Stimulated activated CD4-positive, alpha-beta T cell treated with anti-CD3 and anti-CD28 coated beads, Interleukin-1b, Interleukin-23, amount 100 ng/mL, for 4 hours (primary cell): ENCODE measurements around the gene SCARF2.

ENCODE experiments used
- DNase-seq, 2 donors: peaks; one replicate each; pipeline ENCODE4 v3.0.0-alpha.2; 2020; ENCODE audit warnings: low read depth in 2 of 2

SCARF2 gene

DNA sequence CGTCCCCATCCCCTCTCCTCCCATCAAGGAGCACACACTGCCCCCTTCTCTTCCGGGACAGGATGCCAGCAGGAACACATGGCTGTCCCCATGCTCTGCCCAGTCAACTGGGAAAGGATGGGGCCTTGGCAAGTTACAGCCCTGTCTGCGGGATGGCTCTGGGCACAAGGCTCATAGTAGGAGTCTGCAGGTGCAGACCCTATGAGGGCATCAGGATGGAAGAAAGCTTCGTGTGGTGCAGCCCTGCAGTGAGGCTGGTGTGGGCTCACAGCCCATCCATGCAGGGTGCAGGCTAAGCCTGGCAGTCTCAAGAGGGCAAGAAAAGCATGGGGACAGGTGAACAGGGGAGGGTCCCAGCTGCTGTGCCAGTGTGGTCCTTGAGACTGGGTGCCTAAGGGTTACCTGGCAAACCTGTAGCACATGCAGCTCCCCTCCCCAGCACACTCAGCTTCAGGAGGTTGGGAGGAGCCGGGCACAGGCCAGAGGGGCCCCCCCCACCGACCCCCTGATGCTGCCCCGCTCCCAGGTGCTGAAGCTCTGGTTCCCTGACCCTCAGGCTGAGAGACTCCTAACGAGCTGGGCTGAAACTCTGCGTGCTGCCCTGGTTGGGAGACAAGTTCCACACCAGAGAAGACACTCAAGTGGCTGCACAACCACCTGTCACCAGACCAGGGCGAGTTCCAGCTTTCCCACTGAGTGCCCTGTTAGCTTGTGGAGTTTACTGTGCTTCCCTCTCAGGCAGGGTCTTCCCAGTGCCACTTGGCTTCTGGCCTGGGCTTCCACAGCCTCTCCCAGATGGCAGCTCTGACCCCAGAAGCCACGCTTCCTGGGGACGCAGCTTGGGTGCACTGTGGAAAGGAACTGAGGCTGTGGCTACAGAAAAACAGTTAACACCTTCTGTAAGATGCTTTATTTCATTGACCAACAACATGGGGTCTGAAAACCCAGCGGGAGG lies 3.3 kb upstream of the SCARF2 start:
- no peak for DNase-seq

DNA sequence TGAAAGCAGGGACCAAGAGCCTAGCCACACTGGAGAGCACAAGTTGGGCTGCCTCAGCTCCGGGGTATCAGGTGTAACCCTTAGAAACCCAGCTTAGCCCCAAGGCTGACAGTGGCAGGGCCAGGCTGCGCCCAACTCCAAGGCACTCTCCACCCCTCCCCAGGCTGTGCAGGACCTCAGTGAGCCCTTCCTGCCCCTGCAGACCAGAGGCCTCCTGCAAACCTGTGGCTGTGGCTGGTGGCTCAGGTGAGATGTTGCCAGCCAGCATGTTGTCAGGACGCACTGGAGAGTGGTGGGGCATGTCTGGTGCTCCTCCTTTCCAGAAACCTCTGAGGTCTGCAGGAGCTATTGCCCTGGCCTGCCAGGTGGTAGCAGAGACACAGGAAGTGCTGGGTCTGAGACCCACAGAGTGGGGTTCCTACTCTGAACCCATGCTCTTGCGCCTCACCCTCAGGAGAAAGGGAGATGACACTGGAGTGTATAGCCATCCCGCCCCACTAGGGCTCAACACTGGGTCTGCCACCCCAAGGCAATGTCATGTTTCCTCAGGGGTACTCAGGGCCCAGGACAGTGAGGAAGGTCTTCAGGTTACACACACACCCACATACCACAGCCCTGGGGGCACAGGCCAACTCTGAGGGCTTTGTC lies 2.4 kb upstream of the SCARF2 start:
- DNase-seq: no peak

DNA sequence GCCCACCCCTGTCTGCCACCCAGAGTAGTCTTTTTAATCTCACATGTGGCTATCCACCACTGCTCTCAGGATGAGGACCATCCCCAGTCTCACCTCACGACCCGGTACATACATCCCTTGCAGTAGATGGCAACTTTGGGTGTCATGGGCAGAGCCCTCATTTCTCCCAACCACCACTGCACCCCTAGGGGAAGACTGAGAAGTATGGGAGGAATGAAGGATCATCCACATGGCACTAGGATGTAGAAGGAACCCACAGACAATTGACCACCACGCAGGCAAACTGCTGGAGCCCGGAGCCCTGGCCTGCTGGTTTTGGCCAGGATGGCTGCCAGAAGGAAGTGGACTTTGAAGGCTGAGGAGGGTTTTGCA lies 1.9 kb upstream of the SCARF2 start:
- DNase-seq: no peak

DNA sequence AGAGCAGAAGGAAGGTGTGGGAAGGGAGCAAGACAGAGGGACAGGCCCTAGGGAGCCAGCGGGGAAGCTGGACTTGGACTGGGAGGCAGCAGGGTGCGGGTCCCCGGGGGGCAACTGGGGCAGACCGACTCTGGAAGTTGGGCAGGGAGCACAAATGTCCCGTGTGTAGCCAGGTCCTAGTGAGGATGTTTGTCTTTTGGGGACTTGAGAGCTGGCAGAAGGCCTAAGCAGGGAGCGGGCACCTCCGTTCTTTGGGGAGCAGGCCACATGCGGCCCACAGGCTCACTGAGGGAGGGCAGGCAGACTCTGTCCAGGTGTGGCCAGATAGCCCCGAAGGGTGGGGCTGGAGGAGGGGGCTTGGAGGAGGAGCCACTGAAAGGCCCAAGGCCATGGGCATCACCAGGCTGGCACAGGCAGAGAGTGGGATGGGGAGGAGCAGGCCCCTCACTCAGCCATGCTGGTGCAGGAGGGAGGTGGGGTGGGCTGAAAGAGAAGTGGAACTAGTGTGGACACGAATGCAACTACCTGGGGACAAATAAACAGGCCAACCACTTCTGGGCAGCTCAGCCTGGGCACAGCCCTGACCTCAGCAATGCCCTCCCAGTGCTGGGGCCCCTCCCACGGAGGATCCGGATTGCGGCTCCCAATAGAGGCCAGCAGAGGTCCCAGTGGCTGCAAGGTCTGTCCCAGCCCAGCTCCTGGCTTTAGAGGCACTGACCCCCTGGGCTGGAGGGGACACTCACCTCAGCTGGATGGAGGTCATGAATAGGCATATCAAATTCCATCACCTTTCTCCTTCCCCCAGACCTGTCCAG lies 1.3 kb upstream of the SCARF2 start:
- DNase-seq: no peak

DNA sequence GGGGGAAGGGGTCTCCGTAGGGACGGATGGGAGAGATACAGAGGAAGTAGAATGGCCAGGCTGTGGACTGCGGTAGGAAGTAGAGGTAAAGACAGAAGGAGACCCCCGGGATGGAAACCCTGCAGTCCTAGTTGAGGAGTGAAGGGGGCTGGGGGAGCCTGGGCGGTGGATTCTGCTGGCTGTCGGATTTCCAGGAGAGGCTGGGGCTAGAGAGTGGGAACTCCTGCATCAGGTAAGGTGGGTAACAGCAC lies 727 bp upstream of the SCARF2 start:
- no peak for DNase-seq

DNA sequence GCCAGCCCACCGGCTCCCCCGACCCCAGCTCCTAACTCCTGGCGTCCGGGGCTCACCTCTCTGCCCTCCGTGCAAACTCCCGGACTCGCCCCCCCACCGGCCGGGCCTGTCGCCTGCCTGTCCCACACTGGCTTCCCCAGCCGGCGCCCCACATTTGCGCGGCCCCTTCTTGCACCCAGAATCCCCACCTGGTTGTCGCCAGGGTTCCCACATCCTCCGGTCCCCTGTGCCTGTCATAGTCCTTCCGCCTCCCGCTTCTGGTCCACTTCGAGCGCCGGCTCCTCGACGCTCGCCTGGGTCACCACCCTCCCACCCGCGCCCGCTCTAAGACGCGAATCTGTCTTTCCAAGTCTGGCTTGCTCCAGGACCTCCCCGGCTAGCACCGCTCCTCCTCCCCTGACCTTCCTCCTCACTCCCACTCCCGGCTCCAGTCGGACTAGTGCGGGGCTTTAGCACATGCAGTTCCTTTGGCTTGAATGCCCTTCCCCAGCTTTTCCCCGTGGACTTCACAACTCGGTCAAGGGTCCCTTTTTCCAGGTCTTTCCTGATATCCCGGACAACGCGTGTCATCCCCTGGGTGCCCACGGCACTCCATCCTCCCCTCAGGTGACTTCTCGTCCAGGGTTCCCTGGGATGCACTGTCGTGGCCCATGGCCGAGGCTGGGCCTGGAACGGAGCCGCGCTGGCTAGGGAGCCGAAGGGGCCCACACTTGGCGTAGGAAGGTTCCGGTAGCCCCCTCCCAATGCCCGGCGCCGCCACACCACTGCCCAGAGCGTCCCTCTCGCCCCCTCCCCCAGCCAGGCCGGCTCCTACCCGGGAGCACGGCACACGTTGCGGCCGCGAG lies 635 bp downstream of the SCARF2 start:
- DNase-seq: no peak

DNA sequence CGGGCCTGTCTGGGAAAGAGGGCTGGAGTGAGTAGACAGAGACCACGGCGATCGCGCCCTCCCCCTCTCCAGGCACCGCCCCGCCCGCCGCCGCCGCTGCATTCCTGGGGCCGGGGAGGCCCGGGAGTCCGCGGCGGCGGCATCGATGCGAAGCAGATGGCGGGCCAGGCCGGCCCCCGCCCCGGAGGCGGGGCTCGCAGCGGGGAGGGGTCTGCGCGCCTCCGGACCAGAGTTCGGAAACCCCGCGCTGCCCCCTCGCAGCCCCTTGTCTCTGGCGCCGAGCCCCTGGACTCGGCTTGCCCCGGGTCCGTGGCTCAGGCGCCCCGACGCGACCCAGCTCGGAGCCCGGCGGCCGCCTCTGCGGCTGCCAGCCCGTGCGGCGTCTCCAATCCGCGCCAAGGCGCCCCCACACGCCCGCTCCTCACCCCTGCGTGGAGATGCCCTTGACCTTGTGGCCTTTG lies 1.3 kb downstream of the SCARF2 start:
- no peak for DNase-seq

DNA sequence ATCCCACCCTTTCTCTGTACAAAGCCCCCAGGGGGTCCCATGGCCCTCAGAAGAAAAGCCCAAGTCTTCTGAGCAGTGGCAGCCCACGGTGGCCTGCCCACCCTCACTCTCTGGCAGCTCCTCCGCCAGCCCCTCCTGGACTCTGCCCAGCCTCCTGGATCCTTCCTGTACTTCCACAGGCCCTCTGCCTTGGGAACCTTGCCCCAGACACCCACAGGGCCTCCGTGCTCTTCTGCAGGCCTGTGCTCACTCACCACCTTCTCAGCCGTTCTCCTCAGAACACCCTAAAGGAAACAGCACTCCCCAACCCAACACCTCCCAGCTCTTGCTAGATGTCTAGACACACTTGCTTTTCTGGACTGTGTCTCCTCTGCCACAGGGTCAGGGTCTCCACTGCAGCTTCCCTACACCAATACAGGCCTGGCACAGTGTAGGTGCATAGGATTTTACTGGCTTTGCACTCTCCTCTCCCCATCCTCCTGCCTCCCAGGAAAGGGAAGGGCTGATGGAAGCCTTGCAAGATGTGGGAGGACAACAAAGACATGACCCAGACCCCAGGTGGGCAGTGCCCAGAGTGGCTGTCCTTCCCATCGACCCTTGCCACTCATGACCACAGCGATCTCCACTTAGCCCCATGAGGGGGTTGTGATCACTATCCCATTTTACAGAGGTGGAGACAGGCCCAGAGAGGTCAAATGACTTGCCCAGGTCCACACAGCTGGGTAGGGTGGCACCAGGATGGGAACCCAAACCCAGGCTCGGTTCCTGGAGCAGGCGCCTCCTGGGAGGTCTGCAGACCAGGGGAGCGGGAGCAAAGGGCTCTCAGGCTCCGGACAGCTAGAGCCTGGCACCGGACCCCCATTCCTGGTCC lies 2.0 kb downstream of the SCARF2 start:
- no peak for DNase-seq

DNA sequence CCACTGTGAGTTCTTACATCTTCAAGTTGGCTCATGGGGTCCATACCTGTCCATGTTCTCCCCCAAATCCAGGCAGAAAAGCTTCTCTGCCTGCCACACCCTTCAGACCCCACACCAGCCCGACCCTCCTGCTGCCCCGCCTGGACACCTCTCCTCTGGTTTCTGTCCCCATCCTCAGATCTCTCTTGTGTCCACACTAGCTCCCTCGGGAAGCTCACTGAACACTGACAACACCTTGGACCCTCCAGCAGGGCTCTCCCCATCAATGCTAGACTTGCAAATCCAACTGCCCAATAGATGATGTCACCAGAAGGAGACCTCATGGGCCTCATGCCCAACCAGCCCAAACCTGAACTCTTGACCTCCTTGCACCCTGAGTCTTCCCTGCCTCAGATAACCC lies 2.9 kb downstream of the SCARF2 start:
- no peak for DNase-seq

DNA sequence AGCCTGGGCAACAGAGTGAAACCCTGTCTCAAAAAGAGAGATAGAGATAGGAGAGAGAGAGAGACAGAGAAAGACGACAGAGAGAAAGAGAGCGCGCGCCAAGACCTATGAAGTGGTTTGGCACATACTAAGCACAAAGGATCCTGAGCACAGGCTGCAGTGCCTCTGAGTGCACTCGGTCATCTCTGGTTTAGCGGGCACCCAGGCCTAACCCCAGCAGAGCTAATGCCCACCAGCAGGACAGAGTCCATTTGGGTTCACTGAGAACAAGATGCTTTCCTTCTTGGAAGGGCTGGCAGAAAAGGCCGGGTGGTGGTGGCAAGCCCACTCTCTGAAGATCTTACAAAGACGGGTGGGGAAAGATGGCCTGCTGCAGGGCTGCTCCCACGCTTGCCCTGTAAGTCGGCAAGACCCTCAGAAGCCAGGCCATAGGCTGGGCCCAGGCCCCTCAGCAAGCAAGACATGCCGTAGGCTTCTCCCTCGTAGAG lies 3.3 kb downstream of the SCARF2 start:
- DNase-seq: no peak

DNA sequence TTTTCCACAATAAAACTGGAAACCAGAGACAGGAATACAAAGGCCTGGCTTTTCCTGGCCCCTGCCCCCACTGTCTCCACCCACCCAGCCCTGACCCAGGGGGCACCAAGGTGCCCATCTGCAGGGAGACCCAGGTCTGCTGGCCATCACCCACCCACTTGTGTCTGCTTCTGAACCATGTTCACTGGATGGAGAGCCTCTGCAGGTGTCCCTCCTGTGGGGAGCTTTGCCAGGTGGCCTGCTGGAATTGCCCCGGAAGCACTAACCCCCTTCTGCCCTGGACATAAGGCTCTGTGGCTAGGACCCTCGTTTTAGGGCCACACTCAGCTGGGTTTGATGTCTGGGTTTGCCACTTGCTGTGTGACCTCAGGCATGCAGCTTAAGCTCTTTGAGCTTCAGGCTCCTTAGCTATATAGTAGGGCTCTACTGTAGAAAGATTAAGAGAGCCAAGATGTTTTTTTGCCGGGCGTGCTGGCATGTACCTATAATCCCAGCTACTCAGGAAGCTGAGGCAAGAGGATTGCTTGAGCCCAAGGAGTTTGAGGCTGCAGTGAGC lies 3.9 kb downstream of the SCARF2 start:
- DNase-seq: no peak

DNA sequence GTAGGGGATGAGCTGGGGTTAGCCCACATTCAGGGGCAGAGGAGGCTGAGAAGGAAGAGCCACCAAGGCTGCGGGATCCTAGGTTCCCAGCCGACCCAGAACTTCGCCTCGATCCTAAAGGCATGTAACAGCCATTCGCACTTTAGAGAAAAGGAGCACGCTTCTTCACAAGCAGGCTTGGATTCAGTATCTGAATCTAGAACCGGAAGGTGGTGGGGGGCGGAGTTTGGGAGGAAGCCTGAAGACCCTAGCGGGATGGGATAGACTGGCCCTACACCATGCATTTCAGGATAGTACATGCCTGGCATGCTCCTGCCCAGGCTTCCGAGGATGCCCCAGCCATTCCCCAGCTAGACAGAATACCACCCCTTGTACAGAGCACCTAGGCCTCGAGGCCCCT lies 4.4 kb downstream of the SCARF2 start:
- DNase-seq: no peak

DNA sequence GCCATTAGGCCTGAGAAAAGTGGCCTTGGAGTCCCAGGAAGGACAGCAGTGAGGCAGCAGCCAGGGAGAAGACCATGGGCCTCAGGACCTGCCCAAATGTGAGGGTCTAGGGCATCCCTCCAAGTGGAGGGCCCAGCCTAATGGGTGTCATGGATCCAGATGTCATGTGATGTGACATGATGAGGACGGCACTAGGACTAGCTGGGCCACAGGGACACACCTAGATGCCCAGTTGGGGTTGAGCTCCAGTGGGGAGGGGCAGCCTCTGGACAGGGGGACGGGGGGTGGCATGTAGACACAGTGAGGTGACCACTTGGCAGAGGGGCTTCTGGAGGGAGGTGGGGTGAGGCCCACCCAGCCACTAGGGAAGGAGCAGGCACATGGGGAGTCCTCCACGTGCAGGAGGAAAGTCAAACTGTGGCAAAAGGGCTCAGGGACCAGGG lies 5.4 kb downstream of the SCARF2 start:
- DNase-seq: no peak

DNA sequence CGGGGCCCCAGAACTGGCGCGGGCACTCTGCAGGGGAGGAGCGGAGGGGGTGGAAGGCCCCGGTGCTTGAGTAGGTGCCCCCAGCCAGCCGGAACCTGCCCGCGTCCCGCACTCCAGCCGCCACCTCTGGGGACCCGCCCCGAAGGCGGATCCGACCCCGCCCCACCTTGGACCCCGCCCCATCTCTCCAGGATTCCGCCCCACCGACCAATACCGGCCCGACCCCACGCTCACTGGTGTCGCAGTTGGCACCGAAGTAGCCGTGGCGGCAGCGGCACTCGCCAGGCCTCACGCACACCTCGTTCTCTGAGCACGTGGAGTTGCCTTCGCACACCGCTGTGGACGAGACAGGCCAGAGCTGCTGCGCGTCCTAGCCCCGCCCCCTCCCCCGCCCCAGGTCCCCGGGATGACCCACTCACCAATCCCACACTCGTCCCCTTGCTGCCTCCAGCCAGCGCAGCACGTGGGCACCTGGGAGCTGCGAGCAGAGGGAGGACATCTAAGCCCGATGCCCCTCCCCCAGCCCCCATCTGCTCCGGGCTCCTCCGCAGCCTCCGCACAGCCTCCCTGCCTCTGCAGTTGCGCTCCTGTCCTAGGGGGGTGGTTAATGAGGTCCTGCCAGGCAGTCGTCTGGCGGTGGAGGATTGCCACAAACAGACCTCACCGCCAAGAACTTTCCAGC lies 6.0 kb downstream of the SCARF2 start:
- no peak for DNase-seq

DNA sequence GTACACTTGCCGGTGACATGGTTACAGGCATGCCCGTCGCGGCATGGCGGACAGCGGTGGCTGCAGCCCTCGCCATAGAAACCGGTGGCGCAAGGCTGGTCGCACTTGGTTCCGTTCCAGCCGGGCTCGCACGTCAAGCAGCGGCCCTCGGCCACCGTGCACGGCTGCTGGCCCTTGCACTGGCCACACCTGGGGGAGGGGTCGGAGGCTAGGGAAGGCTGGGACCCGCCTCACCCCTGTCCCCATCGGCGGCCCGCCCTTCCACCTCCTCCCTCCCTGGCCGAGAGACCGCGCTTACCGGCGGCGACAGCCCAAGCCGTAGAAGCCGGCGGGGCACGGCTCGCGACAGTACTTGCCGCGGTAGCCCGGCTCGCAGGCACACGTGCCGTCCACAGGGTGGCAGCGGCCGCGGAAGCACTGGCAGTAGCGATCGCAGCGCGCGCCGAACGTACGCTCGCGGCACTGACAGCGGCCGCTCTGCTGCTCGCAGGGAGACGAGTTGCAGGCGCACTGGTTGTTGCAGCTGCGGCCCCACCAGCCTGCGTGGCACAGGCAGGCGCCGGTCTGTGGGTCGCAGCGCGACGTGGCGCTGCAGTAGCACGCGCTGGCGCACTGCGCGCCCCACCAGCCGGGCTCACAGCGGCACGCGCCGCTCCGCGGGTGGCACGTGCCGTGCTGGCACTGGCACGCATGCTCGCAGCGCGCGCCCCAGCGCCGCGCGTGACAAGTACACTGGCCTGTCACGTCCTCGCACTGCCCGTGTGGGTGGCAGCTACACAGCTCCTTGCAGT lies 6.7 kb downstream of the SCARF2 start:
- peak in 1 of 2 donors; percentile 56 for DNase-seq

DNA sequence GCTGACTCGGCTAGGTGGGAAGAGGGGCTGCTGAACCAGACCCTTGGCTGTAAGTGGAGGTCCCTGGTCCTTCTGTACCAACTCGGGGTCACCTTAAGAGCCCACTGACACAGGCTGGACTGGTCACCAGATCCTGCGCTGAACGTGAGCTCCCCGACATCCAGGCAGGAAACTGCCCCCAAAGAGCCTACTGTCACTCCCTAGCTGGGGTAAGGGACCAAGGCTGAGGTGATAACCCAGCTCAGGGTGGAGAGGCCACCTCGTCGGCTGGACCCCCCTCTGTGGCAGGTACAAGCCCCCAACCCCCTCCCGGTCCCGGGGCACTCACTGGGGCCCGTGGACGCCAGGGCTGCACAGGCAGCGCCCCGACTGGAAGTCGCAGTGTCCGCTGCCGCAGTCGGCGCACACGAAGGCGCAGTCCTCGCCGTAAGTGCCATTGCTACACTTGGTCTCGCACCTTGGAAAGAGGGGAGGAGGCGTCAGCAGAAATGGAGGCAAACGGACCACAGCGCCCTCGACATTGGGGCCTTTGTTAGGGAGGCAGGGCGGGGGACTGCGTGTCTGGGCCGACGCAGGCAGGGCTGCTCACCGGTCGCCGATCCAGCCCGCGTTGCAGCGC lies 7.4 kb downstream of the SCARF2 start:
- no peak for DNase-seq

DNA sequence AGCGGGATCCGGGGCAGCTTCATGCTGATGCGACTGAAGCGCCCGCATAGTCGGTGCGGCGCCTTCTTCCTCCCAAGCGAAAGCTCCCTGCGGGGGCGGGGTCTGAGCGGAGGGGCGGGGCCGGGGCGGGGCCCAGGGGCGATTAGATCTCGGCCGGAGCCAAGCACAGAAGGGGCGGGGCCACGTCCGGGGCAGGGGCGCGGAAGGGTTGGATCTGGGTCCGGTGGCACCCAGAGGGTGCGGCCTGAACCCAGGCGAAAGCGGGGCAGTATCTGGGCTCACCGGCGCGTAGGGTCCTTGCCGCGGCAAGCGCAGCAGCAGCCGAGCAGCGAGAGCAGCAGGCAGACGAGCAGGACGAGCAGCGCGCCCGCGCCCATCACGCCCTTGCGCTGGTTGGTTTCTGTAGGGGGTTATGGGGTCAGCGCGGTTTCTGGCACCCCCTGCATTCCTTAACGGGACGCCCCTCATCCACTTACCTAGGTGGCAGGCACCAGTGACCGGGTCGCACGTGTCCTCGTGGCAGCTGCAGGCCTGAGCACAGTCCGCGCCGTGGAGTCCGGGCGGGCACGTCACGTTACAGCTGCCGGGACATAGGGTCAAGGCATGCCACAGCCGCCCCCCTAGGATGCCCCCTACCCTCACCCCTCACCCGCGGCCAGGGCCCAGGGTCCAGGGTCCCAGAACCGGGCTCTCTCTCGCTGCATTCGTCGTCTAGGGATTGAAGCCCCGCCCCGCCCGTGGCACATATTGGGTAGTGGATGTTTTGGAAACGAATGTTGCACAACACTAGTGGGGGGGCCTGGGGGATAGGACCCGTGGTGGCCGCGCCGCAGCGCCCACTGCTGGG lies 8.1 kb downstream of the SCARF2 start:
- DNase-seq: peak; percentile 70 to 79
